A549 treated with AZD9567 at 1 μM for 4 hours (cell line): ENCODE measurements around the gene NEK10. TPM values are rescaled to one million over a fixed set of nuclear protein-coding genes. Genes with fewer than 3 reads are reported as not detected.

Source experiments
- total RNA-seq: library from RNA; stranded (reverse); fragments of 200-300 nt; extraction: Qiagen RNA extraction; gene quantifications from 5 replicates; pipeline ENCODE4 v1.2.3, GENCODE V29; 2022; ENCODE audit not compliant: insufficient read depth

The NEK10 gene
- 0.70 to 0.81 TPM (median 0.75 TPM) in 4 of 5 replicates, not detected in the other for total RNA-seq

DNA sequence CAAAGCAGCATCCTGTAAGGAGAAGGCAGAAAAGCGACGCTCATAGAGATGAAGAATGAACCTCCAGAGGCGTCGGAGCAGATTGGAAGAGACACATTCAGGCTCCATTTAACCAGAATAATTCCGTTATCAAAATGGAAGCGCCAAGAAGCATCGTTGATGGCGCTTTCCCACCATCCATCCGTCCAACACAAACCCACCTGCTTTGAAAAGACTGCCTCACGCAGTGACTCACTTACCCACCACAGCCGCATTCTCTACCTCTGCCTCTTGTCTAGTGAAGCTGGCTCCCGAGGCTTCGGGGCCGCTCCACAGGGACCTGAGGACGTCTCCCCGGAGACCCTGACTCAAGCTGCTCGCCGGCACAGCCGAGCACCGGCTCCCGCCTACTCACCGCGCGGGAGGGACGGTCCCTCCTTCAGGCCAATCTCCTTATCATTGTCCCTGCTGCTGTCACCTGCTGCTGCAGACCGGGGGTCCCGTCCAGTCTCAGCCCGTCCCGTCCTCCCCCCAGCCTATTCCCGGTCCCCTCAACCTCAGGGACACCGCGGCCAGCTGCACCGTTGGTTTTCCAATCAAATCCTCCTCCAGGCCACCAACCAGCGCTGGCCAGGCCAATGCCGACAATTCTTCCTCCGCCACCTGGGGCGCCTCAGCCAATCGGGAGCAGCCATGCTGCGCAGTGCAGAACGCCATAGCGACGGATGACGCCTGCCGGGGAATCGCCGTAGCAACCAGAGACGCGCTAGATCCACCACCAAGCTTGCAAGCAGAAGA lies at the start of gene NEK10:
Gene NEK10 (minus strand): TSS at position 553 of the 777 bp plus-strand sequence. CDS start 16,501 bp downstream, outside the sequence.

Other genes starting within 250 kb of the NEK10 start
- 10.4 to 17.4 TPM (median 16.1 TPM) in 5 replicates for gene SLC4A7, start 115.0 kb upstream of the NEK10 start, total RNA-seq